ENCODE results near the gene DNM3. TPM values are rescaled to one million over a fixed set of nuclear protein-coding genes. Genes with fewer than 3 reads are reported as not detected.

DNM3 gene
- total and polyA plus RNA-seq, 2 donors (not counting 1 experiment from before 2014, with no cell fraction given) = 1.0 to 1.3 TPM

GRCh38 chr1:172165403-172165802 is 324.1 kb downstream of the DNM3 start:
- no peak overlapping the region for H3K4me3 ChIP-seq (ENCODE audit: control extremely low read depth in 1 of 5, extremely low read depth in 1 of 5, insufficient read depth in 1 of 5, low read depth in 2 of 5, low read length in 4 of 5)
- no peaks in the 10 kb centered on the region for H3K79me2 ChIP-seq (ENCODE audit: control insufficient read depth, insufficient read depth, low read length)
- H3K27me3 ChIP-seq (replicated peaks in 1 of 4; ENCODE audit: control extremely low read depth in 1 of 4, control insufficient read depth in 3 of 4, insufficient read depth in 4 of 4, low read length in 3 of 4) = no peaks in the 10 kb centered on the region
- Mint-ChIP-seq H3K4me1 (peaks cover 3% of the 10 kb centered on the region), H3K27ac (no peak overlapping the region), H3K27me3 (no peaks in the 10 kb centered on the region), H3K4me3 (no peak overlapping the region), H3K9me3 (ENCODE audit: insufficient read depth) (no peaks in the 10 kb centered on the region)
- no CpG with 5 or more reads among the region's 2 CpGs for WGBS (ENCODE audit: insufficient coverage)
- H3K27ac ChIP-seq (ENCODE audit: low read length in 2 of 2) = no peak overlapping the region
- no peak overlapping the region for H3K4me2 ChIP-seq (replicated peaks; ENCODE audit: low read depth, low read length, poor library complexity, severe bottlenecking)
- no peak for TF ChIP-seq EZH2 (IDR thresholded peaks at IDR 0.05; ENCODE audit: borderline replicate concordance, insufficient read depth, low read depth, low read length, poor library complexity, severe bottlenecking)
- TF ChIP-seq, protein P1, sequence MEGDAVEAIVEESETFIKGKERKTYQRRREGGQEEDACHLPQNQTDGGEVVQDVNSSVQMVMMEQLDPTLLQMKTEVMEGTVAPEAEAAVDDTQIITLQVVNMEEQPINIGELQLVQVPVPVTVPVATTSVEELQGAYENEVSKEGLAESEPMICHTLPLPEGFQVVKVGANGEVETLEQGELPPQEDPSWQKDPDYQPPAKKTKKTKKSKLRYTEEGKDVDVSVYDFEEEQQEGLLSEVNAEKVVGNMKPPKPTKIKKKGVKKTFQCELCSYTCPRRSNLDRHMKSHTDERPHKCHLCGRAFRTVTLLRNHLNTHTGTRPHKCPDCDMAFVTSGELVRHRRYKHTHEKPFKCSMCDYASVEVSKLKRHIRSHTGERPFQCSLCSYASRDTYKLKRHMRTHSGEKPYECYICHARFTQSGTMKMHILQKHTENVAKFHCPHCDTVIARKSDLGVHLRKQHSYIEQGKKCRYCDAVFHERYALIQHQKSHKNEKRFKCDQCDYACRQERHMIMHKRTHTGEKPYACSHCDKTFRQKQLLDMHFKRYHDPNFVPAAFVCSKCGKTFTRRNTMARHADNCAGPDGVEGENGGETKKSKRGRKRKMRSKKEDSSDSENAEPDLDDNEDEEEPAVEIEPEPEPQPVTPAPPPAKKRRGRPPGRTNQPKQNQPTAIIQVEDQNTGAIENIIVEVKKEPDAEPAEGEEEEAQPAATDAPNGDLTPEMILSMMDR (IDR thresholded peaks at IDR 0.05) = no peak
- ATAC-seq (ENCODE audit: low read depth) = no peak
- no peak overlapping the region for H2AFZ ChIP-seq (ENCODE audit: insufficient read depth, low read depth, low read length, poor library complexity, severe bottlenecking)
- no peak overlapping the region for H3K9ac ChIP-seq (ENCODE audit: low read length)
- H4K20me1 ChIP-seq (ENCODE audit: control insufficient read depth, insufficient read depth, low read length, poor library complexity, severe bottlenecking) = no peaks in the 10 kb centered on the region
- no peaks in the 10 kb centered on the region for H3K4me1 ChIP-seq (ENCODE audit: control insufficient read depth in 2 of 2, insufficient read depth in 2 of 2, low read length in 2 of 2)
- H3K9me3 ChIP-seq (ENCODE audit: control extremely low read depth in 1 of 3, control insufficient read depth in 2 of 3, insufficient read depth in 1 of 3, low read length in 2 of 3) = no peaks in the 10 kb centered on the region
- ChIA-PET POLR2A (no interaction called here), CTCF (interaction anchor here (1.2 kb wide), 1 partner anchor 235 kb away, joined by 8 read pairs; no protein-coding TSS in a partner anchor)
- DNase-seq = no peak
- intact Hi-C loops (cut with micrococcal nuclease) = no loop called here
- no peaks in the 10 kb centered on the region for H3K36me3 ChIP-seq (replicated peaks in 1 of 2; ENCODE audit: control extremely low read depth in 1 of 2, control insufficient read depth in 1 of 2, extremely low read depth in 1 of 2, insufficient read depth in 2 of 2, low read length in 1 of 2)

GRCh38 chr1:172167796-172168596 is 326.7 kb downstream of the DNM3 start:
- no peak for ATAC-seq (ENCODE audit: low read depth)

More at GRCh38 chr1:172167796-172168596, 326.7 kb downstream of the DNM3 start:
- Histone ChIP-seq H3K27ac (ENCODE audit: low read length in 2 of 2) (no peak overlapping the region), H4K20me1 (ENCODE audit: control insufficient read depth, insufficient read depth, low read length, poor library complexity, severe bottlenecking) (no peaks in the 10 kb centered on the region), H3K79me2 (ENCODE audit: control insufficient read depth, insufficient read depth, low read length) (no peaks in the 10 kb centered on the region), H3K4me3 (ENCODE audit: control extremely low read depth in 1 of 5, extremely low read depth in 1 of 5, insufficient read depth in 1 of 5, low read depth in 2 of 5, low read length in 4 of 5) (no peak overlapping the region), H2AFZ (ENCODE audit: insufficient read depth, low read depth, low read length, poor library complexity, severe bottlenecking) (no peak overlapping the region), H3K4me1 (ENCODE audit: control insufficient read depth in 2 of 2, insufficient read depth in 2 of 2, low read length in 2 of 2) (no peaks in the 10 kb centered on the region), H3K9ac (ENCODE audit: low read length) (no peak overlapping the region), H3K9me3 (ENCODE audit: control extremely low read depth in 1 of 3, control insufficient read depth in 2 of 3, insufficient read depth in 1 of 3, low read length in 2 of 3) (no peaks in the 10 kb centered on the region), H3K4me2 (replicated peaks; ENCODE audit: low read depth, low read length, poor library complexity, severe bottlenecking) (no peak overlapping the region), H3K27me3 (replicated peaks in 1 of 4; ENCODE audit: control extremely low read depth in 1 of 4, control insufficient read depth in 3 of 4, insufficient read depth in 4 of 4, low read length in 3 of 4) (no peaks in the 10 kb centered on the region), H3K36me3 (replicated peaks in 1 of 2; ENCODE audit: control extremely low read depth in 1 of 2, control insufficient read depth in 1 of 2, extremely low read depth in 1 of 2, insufficient read depth in 2 of 2, low read length in 1 of 2) (no peaks in the 10 kb centered on the region)
- WGBS (ENCODE audit: insufficient coverage) = 100% methylated on average over 1 of the region's 4 CpGs
- Mint-ChIP-seq H3K4me1 (peaks cover 3% of the 10 kb centered on the region), H3K27me3 (no peaks in the 10 kb centered on the region), H3K4me3 (no peak overlapping the region), H3K9me3 (ENCODE audit: insufficient read depth) (no peaks in the 10 kb centered on the region), H3K27ac (no peak overlapping the region)
- POLR2A ChIA-PET = no interaction called here
- no peak for DNase-seq
- intact Hi-C loops (cut with micrococcal nuclease) = no loop called here
- CTCF ChIA-PET = no interaction called here
- no peak for TF ChIP-seq EZH2 (IDR thresholded peaks at IDR 0.05; ENCODE audit: borderline replicate concordance, insufficient read depth, low read depth, low read length, poor library complexity, severe bottlenecking)
- TF ChIP-seq, protein P1 (IDR thresholded peaks at IDR 0.05) = no peak
